ENCODE measurements around the gene DPP10.

- TF ChIP-seq TARDBP (IDR thresholded peaks at IDR 0.05) (no peak), FOXK2 (IDR thresholded peaks at IDR 0.05) (no peak), FOXM1 (IDR thresholded peaks at IDR 0.05; ENCODE audit: borderline replicate concordance) (no peak)
Measured at GRCh38 chr2:115572746-115573145, 1130.3 kb downstream of the DPP10 start.
